NT2/D1 (cell line): ENCODE results near the gene AKIRIN1.

Experiments
- SUZ12 ChIP-seq: IDR thresholded peaks from 2 replicates; pipeline ENCODE4 v1.6.1; 2011; ENCODE audit not compliant: insufficient read length, insufficient read depth; ENCODE audit errors: extremely low read depth
- YY1 ChIP-seq: IDR thresholded peaks from 2 replicates; pipeline ENCODE4 v1.6.1; 2011; ENCODE audit not compliant: insufficient read length, insufficient read depth
- ZNF274 ChIP-seq: IDR thresholded peaks from 2 replicates; pipeline ENCODE4 v1.6.1; 2011; ENCODE audit warnings: mild to moderate bottlenecking, low read depth, low read length

DNA sequence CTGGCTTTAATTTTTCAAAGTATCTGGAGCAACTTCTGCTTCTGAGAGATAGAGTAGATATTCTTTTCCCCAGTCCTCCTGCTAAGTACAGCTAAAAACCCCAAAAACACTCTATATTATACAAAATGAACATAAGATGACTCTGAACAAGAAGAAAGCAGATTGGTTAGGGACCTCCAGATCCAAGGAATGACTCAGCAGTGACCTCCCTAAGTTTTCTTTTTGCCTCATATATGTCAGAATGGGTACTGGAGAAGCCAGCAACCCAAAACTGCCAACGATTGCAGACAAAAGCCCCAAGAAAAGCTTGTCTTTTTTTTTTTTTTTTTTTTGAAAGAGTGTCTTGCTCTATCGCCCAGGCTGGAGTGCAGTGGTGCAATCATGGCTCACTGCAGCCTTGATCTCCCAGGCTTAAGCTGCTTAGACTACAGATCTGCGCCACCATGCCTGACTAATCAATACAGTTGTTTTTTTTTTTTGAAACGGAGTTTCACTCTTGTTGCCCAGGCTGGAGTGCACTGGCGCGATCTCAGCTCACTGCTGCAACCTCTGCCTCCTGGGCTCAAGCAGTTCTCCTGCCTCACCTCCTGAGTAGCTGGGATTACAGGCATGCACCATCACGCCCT lies 57.8 kb downstream of the AKIRIN1 start:
- TF ChIP-seq SUZ12 (no peak), YY1 (no peak), ZNF274 (no peak)
